Stimulated activated CD4-positive, alpha-beta T cell treated with anti-CD3 and anti-CD28 coated beads, TNF-alpha, amount 100 ng/mL, for 4 hours (primary cell): Measurements from ENCODE around the gene LGALS3.

Source experiments
- DNase-seq, 3 experiments: peaks; one replicate each; pipeline ENCODE4 v3.0.0-alpha.2; 2020; ENCODE audit warnings: low read depth in 3 of 3

LGALS3 gene

DNA sequence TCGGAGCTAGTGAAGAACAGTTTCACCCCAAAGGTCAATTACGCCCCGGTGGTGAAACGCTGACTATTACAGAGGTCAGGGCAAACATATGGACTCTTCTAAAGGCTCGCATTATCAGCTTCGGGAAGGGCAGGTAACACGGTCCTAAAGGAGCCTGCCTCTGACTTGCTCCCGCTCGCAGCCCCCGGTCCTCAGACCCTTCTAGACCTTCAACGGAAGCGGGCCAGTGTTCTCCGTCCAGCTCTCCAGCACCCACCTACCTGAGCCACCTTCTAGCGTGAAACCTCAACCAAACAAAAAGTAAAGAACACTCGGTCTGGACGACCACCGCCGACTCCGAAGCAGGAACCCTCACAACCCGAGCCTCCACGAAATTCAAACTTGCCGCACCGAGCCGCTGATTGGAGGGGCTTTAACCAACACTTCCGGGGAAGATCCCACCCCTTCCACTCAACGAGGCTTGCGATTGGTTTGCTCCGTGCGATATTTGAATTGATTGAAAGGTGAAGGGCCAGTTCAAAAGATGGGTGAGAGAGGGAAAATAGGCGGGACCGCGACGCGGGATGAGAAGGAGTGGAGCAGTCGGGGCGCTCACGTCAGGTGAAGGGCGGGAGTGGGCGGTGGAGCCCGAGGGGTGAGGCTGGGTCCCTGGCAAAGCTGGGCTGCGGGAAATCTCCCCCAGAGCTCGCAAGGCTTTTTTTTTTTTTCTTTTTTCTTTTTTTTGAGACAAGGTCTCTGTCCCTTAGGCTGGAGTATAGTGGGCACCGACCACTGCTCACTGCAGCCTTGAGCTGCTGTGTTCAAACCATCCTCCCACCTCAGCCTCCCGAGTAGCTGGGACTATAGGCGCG lies 62.4 kb downstream of the LGALS3 start, which contains the start of gene DLGAP5:
TSS of gene DLGAP5 (minus strand) at position 383 of the 851 bp plus-strand sequence. CDS start 2,406 bp downstream, outside the sequence.
- DNase-seq, result peak; percentile 75 to 83 (median 82)

- DNase-seq, result no peak
Measured at GRCh38 chr14:55192054-55192621, 63.1 kb downstream of the LGALS3 start.

GRCh38 chr14:55194656-55195355 lies 65.8 kb downstream of the LGALS3 start:
- DNase-seq, result no peak
